Caco-2 (cell line): ENCODE measurements around the gene PIAS1. TPM values are rescaled to one million over a fixed set of nuclear protein-coding genes. Genes with fewer than 3 reads are reported as not detected.

Source experiments
- BruUV-seq: library from RNA; stranded (reverse); fragments of 400-500 nt; replicated peaks from 2 replicates; lab custom pipeline; 2021; lab: Mats Ljungman, UMichigan
- CTCF ChIA-PET: fragments of 300-600 bp; sonication (Branson Sonifier 250); formaldehyde crosslinking; loops from one replicate; lab custom pipeline; 2022; ENCODE audit warnings: antibody characterized with exemption; lab: Charles Lee
- POLR2A ChIA-PET: fragments of 300-600 bp; sonication (Branson Sonifier 250); formaldehyde crosslinking; loops from one replicate; lab custom pipeline; 2022; ENCODE audit warnings: antibody characterized with exemption; lab: Charles Lee
- DNase-seq, 2 experiments: peaks; one replicate each; pipeline versions ENCODE4 v3.0.0 to v3.0.0-alpha.2; 2020 to 2022
- H3K27me3 ChIP-seq: replicated peaks from 2 replicates; pipeline ENCODE4 v1.6.0; 2011; ENCODE audit warnings: low read length; ENCODE audit not compliant: control insufficient read depth, insufficient read depth
- H3K36me3 ChIP-seq: 2 replicates; pipeline ENCODE4 v1.5.1; 2011; ENCODE audit warnings: low read length; ENCODE audit not compliant: control insufficient read depth, insufficient read depth
- H3K4me1 ChIP-seq: fragments of 250-450 bp; sonication (Bioruptor Pico); 2 replicates; pipeline ENCODE4 v1.5.1; 2020; ENCODE audit warnings: mild to moderate bottlenecking
- H3K4me3 ChIP-seq: 2 replicates; pipeline ENCODE4 v1.5.1; 2011; ENCODE audit warnings: low read depth, mild to moderate bottlenecking, control low read depth, low read length
- H3K9me3 ChIP-seq: fragments of 250-450 bp; sonication (Bioruptor Pico); 2 replicates; pipeline ENCODE4 v1.5.1; 2020; ENCODE audit warnings: mild to moderate bottlenecking, moderate library complexity
- H3K27ac Mint-ChIP-seq: one replicate; pipeline ENCODE4 v1.8.0; 2022; ENCODE audit warnings: mixed read lengths; ENCODE audit not compliant: unreplicated experiment
- H3K27me3 Mint-ChIP-seq: one replicate; pipeline ENCODE4 v1.8.0; 2022; ENCODE audit warnings: mixed read lengths; ENCODE audit not compliant: insufficient read depth, unreplicated experiment
- H3K36me3 Mint-ChIP-seq: one replicate; pipeline ENCODE4 v1.8.0; 2022; ENCODE audit warnings: mild to moderate bottlenecking, mixed read lengths; ENCODE audit not compliant: insufficient read depth, unreplicated experiment
- H3K4me1 Mint-ChIP-seq: one replicate; pipeline ENCODE4 v1.8.0; 2022; ENCODE audit warnings: low read depth, mixed read lengths; ENCODE audit not compliant: unreplicated experiment
- H3K4me3 Mint-ChIP-seq: one replicate; pipeline ENCODE4 v1.8.0; 2022; ENCODE audit warnings: mild to moderate bottlenecking, moderate library complexity, mixed read lengths; ENCODE audit not compliant: unreplicated experiment
- H3K9me3 Mint-ChIP-seq: one replicate; pipeline ENCODE4 v1.8.0; 2022; ENCODE audit warnings: mixed read lengths; ENCODE audit not compliant: unreplicated experiment
- CTCF ChIP-seq, 2 experiments: fragments of 200-600 bp in 1 of 2; IDR thresholded peaks; 1 replicate in 1 of 2; 2 replicates in 1 of 2; pipeline versions ENCODE4 v1.5.1 to v1.8.0; 2011 to 2022; ENCODE audit warnings: antibody characterized with exemption in 1 of 2, control low read depth in 1 of 2, inconsistent platforms in 1 of 2, low read depth in 1 of 2, low read length in 1 of 2, mild to moderate bottlenecking in 1 of 2, moderate library complexity in 1 of 2; ENCODE audit not compliant: insufficient read depth in 1 of 2, severe bottlenecking in 1 of 2, unreplicated experiment in 1 of 2
- intact Hi-C: fragments of 100-400 bp; cut with micrococcal nuclease; formaldehyde crosslinking; loops from one replicate; pipeline ENCODE4 v1.10.0; 2022; ENCODE audit not compliant: unreplicated experiment
- total RNA-seq: library from RNA; stranded (reverse); gene quantifications from 2 replicates; pipeline ENCODE4 v1.2.3, GENCODE V29; 2022

Gene PIAS1
- total RNA-seq, 1 experiment from 2014 or later = 48.0 TPM

- Mint-ChIP-seq H3K27me3 (no peaks in the 10 kb centered on the region), H3K4me3 (peak overlapping the region; percentile 54), H3K9me3 (peaks cover 10% of the 10 kb centered on the region), H3K36me3 (peaks cover 6% of the 10 kb centered on the region), H3K27ac (peak overlapping the region; percentile 92), H3K4me1 (peaks cover 39% of the 10 kb centered on the region)
- H3K4me3 ChIP-seq = no peak overlapping the region
- H3K4me1 ChIP-seq = peaks cover 52% of the 10 kb centered on the region
- peak; percentile 62 to 65 for DNase-seq
- no peaks in the 10 kb centered on the region for H3K27me3 ChIP-seq
- no peaks in the 10 kb centered on the region for H3K36me3 ChIP-seq
- H3K9me3 ChIP-seq = no peaks in the 10 kb centered on the region
- ChIA-PET POLR2A (no interaction called here), CTCF (no interaction called here)
- no peak for TF ChIP-seq CTCF (IDR thresholded peaks at IDR 0.05; ENCODE audit: insufficient read depth in 1 of 2, low read depth in 1 of 2, low read length in 1 of 2, severe bottlenecking in 1 of 2, unreplicated experiment in 1 of 2)
- no TSS peak for BruUV-seq
- intact Hi-C loops = loop anchor here (1.0 to 2.0 kb wide), 3 partner anchors 13 to 79 kb away; no protein-coding TSS in a partner anchor
Measured at GRCh38 chr15:68025835-68026424, 28.2 kb upstream of the PIAS1 start.

- H3K27me3 Mint-ChIP-seq = no peaks in the 10 kb centered on the region
- Histone ChIP-seq H3K27me3 (no peaks in the 10 kb centered on the region), H3K9me3 (no peaks in the 10 kb centered on the region), H3K36me3 (no peaks in the 10 kb centered on the region), H3K4me1 (peaks cover 48% of the 10 kb centered on the region), H3K4me3 (no peak overlapping the region)
- peaks cover 39% of the 10 kb centered on the region for H3K4me1 Mint-ChIP-seq
- CTCF ChIA-PET = no interaction called here
- peaks cover 6% of the 10 kb centered on the region for H3K36me3 Mint-ChIP-seq
- TF ChIP-seq CTCF (IDR thresholded peaks at IDR 0.05; ENCODE audit: insufficient read depth in 1 of 2, low read depth in 1 of 2, low read length in 1 of 2, severe bottlenecking in 1 of 2, unreplicated experiment in 1 of 2) = no peak
- POLR2A ChIA-PET = no interaction called here
- peaks cover 10% of the 10 kb centered on the region for H3K9me3 Mint-ChIP-seq
- DNase-seq = no peak
- H3K27ac Mint-ChIP-seq = peak overlapping the region; percentile 92
- BruUV-seq = no TSS peak
- intact Hi-C loops = loop anchor here (2.0 kb wide), 2 partner anchors 15 to 81 kb away; no protein-coding TSS in a partner anchor
- no peak overlapping the region for H3K4me3 Mint-ChIP-seq
Measured at GRCh38 chr15:68027388-68027787, 26.7 kb upstream of the PIAS1 start.

- intact Hi-C loops = no loop called here
- Histone ChIP-seq H3K27me3 (no peaks in the 10 kb centered on the region), H3K36me3 (no peaks in the 10 kb centered on the region), H3K4me1 (peaks cover 43% of the 10 kb centered on the region), H3K9me3 (no peaks in the 10 kb centered on the region), H3K4me3 (no peak overlapping the region)
- CTCF ChIA-PET = no interaction called here
- no peaks in the 10 kb centered on the region for H3K27me3 Mint-ChIP-seq
- no peak for DNase-seq
- H3K4me1 Mint-ChIP-seq = peaks cover 33% of the 10 kb centered on the region
- peaks cover 10% of the 10 kb centered on the region for H3K9me3 Mint-ChIP-seq
- H3K27ac Mint-ChIP-seq = peak overlapping the region; percentile 92
- POLR2A ChIA-PET = no interaction called here
- BruUV-seq = no TSS peak
- peaks cover 6% of the 10 kb centered on the region for H3K36me3 Mint-ChIP-seq
- no peak for TF ChIP-seq CTCF (IDR thresholded peaks at IDR 0.05; ENCODE audit: insufficient read depth in 1 of 2, low read depth in 1 of 2, low read length in 1 of 2, severe bottlenecking in 1 of 2, unreplicated experiment in 1 of 2)
- H3K4me3 Mint-ChIP-seq = no peak overlapping the region
Measured at GRCh38 chr15:68028137-68028887, 25.8 kb upstream of the PIAS1 start.
